Right cardiac atrium (tissue), 5 donors: ENCODE measurements around the gene TSPAN31. TPM values are rescaled to one million over a fixed set of nuclear protein-coding genes. Genes with fewer than 3 reads are reported as not detected.

Experiments used
- ATAC-seq, 2 donors: fragments of 200-7000 bp; cut with Tn5 transposase; one replicate each; pipeline versions ENCODE4 v1.8.0 to v1.9.1; 2020; ENCODE audit warnings: moderate library complexity in 2 of 2, mild to moderate bottlenecking in 1 of 2
- DNase-seq, 3 donors: peaks; one replicate each; pipeline ENCODE4 v3.0.0-alpha.2; 2020
- H3K27ac ChIP-seq: one replicate; pipeline ENCODE4 v1.5.1; 2013; ENCODE audit warnings: mild to moderate bottlenecking, low read length, control low read depth, moderate library complexity
- H3K27me3 ChIP-seq: one replicate; pipeline ENCODE4 v1.6.1; 2013; ENCODE audit not compliant: control insufficient read depth, insufficient read depth
- H3K4me1 ChIP-seq: one replicate; pipeline ENCODE4 v1.6.1; 2013; ENCODE audit warnings: low read length; ENCODE audit not compliant: control insufficient read depth, insufficient read depth
- H3K4me3 ChIP-seq: one replicate; pipeline ENCODE4 v1.5.1; 2013; ENCODE audit warnings: low read length, control low read depth
- H3K9me3 ChIP-seq: one replicate; pipeline ENCODE4 v1.6.1; 2013; ENCODE audit warnings: low read length; ENCODE audit not compliant: control insufficient read depth
- WGBS: extraction: QIAGEN DNeasy Blood & Tissue Kit; methylation state at CpG from one replicate; pipeline ENCODE4 v1.1.7; 2013; 5-methylcytosine and 5-hydroxymethylcytosine counted together
- intact Hi-C, 4 donors: fragments of 100-400 bp; cut with DNase I; formaldehyde crosslinking; loops; one replicate each; pipeline versions ENCODE4 v1.11.0 to v1.14.0; 2022 to 2023
- polyA plus RNA-seq: library from polyadenylated mRNA; stranded (reverse); fragments of 200-250 nt; gene quantifications from one replicate; pipeline ENCODE4 v1.2.3, GENCODE V29; 2013
- total RNA-seq, 4 donors: library from RNA; stranded (reverse); fragmentation: NEBNext Ultra II Directional; extraction: Animal tissue kit (Norgen Biotek cat#: 25700); gene quantifications; one replicate each; pipeline ENCODE4 v1.2.1, GENCODE V29; 2021
- donor health status: healthy with polysubstance abuse.
- donor health status: DM: no; HTN: yes; CAD: no.
- donor health status: DM: no; HTN: no; CAD: no.
- donor health status: DM: no; HTN: yes; CAD: no; lungs with severe emphysema.
- donor health status: DM: yes; HTN: yes; CAD: no.

TSPAN31 gene
- total and polyA plus RNA-seq, 5 donors, result 31.5 to 43.9 (median 35.2) TPM

DNA sequence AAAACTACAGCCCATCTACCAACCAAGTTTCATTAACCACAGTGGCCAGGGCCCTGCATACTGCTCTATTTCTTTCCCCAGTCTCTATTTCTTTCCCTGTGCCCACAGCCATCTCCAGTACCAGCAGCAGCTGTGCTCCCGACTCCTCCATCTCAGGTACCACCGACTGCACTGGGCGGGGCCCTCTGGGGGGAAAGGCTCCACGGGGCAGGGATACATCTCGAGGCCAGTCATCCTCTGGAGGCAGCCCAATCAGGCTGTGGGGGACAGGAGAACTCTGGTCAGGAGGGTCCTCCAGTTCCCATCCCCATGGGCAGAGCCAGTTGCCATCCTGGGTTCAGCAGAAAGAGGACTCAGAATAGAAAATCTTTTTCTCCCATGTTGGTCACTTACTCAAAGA, 4.2 kb downstream of the TSPAN31 start:
- 90% methylated on average over 5 of the region's 5 CpGs for WGBS

DNA sequence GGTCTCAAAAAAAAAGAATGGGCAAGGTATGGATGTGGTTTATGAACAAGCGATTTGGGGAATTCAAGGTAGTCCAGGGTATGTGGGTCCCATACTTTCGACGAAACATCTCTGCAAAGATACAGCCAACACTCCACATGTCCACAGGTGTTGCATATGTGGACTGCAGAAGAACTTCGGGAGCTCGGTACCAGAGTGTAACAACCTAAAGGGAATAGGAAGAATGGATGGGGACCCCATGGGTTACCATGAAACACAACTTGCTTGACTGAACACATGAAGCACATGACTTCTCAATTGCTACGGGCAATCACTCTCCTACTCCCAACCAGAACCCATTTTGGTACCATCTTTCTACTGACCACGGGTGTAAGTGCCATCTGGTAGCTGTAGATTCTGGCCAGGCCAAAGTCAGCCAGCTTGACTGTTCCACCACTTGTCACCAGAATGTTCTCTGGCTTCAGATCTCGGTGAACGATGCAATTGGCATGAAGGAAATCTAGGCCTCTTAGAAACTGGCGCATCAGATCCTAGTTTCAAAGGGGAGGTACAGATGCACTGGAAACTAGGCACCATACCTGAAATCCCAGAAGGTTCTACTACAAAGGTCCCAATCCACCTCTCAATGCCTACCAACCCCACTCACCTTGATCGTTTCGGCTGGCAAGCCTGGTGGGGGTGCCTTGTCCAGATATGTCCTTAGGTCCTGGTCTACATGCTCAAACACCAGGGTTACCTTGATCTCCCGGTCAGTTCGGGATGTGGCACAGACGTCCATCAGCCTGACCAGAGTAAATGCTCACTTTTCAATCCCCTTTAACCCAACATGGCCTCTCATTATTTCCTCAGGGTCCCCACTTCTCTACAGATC, 6.0 kb downstream of the TSPAN31 start:
- Histone ChIP-seq H3K4me3 (peak overlapping the region; percentile 58), H3K4me1 (peaks cover 2% of the 10 kb centered on the region)
- 89% methylated on average over 15 of the region's 15 CpGs for WGBS

More for the DNA sequence above, 4.2 kb downstream of the TSPAN31 start:
- ATAC-seq, result no peak
- Histone ChIP-seq H3K27ac (no peak overlapping the region), H3K4me1 (peaks cover 4% of the 10 kb centered on the region), H3K9me3 (no peaks in the 10 kb centered on the region), H3K27me3 (no peaks in the 10 kb centered on the region), H3K4me3 (no peak overlapping the region)
- intact Hi-C loops, result no loop called here
- peak in 2 of 3 donors; percentile 35 to 53 for DNase-seq

DNA sequence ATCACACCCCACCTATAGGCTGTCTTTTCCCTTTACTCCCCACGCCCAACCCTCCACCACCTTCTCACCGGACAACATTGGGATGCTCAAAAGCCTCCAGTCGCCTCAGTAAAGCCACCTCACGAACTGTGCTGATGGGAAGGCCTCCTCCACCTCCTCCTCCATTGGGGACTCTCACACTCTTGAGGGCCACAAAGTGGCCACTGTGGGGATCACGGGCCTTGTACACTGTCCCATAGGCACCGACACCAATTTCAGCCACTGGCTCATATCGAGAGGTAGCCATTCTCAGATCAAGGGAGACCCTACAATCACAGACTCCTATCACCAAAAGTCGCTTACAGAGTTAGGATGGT, 6.6 kb downstream of the TSPAN31 start:
- ATAC-seq, result peak in 1 of 2 donors; percentile 0

More for the DNA sequence above, 6.0 kb downstream of the TSPAN31 start:
- ATAC-seq (no peak), DNase-seq (peak in 2 of 3 donors; percentile 36 to 52)
- peak overlapping the region; percentile 65 for H3K27ac ChIP-seq
- no peaks in the 10 kb centered on the region for H3K9me3 ChIP-seq
- no peaks in the 10 kb centered on the region for H3K27me3 ChIP-seq
- intact Hi-C loops, result no loop called here

DNA sequence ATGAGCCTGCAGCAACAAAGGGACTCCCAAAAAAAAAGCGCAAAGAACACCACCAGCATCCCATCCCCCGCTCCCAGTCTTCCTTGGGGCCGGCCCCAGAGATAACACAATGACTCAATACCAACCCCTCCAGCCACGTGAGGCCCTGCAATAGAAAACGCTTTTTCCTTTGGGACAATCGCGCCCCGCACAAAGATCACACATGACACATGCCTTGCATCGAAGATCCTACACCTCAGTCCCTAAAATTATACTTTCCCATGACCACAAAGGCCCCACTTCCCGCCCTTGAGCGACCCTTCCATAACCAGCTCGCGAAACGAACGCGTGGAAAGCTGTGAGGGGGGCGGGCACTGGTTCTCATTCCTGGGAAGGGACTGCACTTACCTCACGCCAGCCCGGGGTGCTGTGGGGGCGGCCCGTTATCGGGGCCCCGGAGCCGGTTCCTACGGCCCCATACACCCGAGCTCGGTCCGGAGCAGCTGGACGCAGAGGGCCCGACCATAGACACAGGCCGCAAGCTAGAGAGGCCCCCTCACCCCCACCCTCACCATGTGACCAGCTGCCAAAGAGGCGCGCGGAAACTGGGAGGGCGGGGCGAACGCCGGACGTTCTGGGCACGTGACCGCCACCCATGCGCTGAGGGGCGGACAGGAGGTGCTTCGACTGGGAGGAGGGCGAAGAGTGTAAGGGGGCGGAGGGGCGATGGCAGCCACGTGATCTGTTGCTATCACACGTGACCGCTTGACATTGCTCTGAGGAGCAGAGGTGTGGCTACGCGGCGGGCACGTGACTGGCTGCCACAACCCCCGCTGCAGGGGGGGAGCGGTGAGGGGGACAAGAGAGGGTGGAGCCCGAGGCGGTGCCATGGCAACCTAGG, 7.2 kb downstream of the TSPAN31 start, which contains the start of gene CDK4:
Gene CDK4 (minus strand): TSS at position 523 of the 880 bp plus-strand sequence. CDS start 593 bp downstream, outside the sequence.
- peak within 1 kb of the TSS; percentile 65 for H3K27ac ChIP-seq
- DNase-seq (peak; percentile 100), ATAC-seq (peak; percentile 92 to 94)
- WGBS, result under 1% methylated on average over 58 of the region's 58 CpGs
- intact Hi-C loops, result no loop called here
- peaks cover 2% of the 10 kb centered on the region for H3K4me1 ChIP-seq
- peak within 1 kb of the TSS; percentile 58 for H3K4me3 ChIP-seq
- H3K27me3 ChIP-seq, result no peaks in the 10 kb centered on the region
- no peaks in the 10 kb centered on the region for H3K9me3 ChIP-seq

More for the DNA sequence above, 6.6 kb downstream of the TSPAN31 start:
- Histone ChIP-seq H3K4me3 (peak overlapping the region; percentile 58), H3K27me3 (no peaks in the 10 kb centered on the region), H3K27ac (peak overlapping the region; percentile 65), H3K4me1 (peaks cover 2% of the 10 kb centered on the region), H3K9me3 (no peaks in the 10 kb centered on the region)
- intact Hi-C loops, result no loop called here
- 12% methylated on average over 8 of the region's 8 CpGs for WGBS
- peak in 2 of 3 donors; percentile 40 to 44 for DNase-seq

DNA sequence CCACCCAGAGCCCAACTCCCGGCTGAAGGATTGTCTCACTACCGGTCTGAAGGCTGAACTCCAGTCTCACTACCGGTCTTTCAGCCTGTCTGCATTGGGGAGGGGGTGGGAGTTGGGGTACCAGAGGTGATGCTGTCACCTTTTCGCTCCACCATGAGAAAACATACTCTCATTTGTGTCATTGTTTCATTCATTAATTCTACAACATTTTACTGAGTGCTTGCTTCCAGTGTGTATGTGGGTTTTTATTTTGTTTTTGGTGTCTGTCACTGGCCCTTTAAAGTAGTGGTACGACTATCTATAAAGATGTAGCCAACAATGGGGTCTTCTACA, 7.8 kb downstream of the TSPAN31 start:
- peak overlapping the region; percentile 12 for H3K4me3 ChIP-seq
- H3K9me3 ChIP-seq, result no peaks in the 10 kb centered on the region
- DNase-seq (no peak), ATAC-seq (no peak)
- intact Hi-C loops, result no loop called here
- no peaks in the 10 kb centered on the region for H3K27me3 ChIP-seq
- WGBS, result under 1% methylated on average over 5 of the region's 5 CpGs
- no peak overlapping the region for H3K27ac ChIP-seq
- H3K4me1 ChIP-seq, result peaks cover 2% of the 10 kb centered on the region

DNA sequence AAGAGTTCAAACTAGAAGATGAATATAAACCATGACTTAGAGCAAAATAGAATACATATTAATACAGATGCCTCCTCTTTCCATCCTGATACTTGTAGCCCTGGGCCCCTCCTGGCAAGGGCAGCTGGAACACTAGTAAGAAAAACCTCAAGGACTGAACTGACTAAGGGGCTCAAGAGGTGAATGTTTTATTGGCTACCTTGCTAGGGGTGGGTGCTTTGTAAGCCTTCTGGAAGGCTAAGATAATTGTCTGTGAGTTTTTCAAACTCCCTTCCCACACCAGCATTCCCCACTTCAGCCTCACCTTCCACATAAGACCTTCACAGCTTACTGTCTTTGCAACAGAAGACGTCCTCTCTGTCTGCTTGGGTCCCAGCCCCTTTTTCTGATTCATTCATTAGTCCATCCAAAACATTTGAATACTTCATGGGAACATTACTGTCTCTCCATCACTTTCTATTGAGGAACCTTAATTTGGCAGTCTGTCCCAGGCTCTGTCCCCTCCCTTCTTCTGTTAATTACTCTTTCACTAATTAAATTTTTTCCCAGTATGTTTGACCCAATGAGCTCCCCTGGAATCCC, 9.0 kb downstream of the TSPAN31 start:
- DNase-seq (peak in 1 of 3 donors; percentile 37), ATAC-seq (no peak)
- intact Hi-C loops, result no loop called here
- H3K9me3 ChIP-seq, result no peaks in the 10 kb centered on the region
- H3K27ac ChIP-seq, result no peak overlapping the region
- no peak overlapping the region for H3K4me3 ChIP-seq
- peaks cover 2% of the 10 kb centered on the region for H3K4me1 ChIP-seq
- WGBS, result 24% methylated on average over 1 of the region's 1 CpG
- no peaks in the 10 kb centered on the region for H3K27me3 ChIP-seq

DNA sequence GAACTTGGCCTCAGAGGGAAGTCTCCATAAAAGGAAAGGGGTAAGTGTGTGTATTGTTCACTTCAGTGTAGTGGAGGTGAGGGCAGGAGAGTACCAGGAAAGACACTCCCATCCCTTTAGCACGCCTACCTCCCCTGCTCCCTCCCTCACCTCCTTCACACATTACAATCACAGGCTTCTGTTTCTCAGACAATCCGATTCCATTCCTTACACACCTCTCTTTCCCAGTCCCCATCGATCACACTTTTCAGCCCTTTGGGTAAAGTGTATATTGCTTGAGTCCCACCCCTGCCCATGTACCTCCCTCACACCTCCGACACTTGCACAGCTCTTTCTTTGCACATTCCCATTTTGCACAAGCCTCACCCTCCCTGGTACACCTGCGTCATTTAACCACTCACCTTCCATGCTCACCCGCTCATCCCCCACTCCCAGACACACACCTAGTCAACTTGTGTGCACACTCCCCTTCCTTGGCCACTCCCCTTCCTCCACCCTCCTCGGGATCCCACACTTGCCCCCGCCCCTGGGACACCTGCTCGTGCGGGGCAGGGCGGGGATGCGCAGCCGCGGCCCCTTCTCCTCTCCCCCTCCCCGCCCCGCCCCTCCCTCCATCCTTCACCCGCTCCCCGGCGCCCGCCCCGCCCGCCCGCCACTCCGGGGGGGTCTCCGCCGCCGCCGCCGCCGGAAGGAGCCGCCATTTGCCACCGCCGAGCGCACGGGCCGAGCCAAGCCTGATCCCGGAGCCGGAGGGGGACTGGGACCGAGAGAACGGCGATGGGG, 9.8 kb downstream of the TSPAN31 start, which contains the start of gene MARCHF9:
Gene MARCHF9 (plus strand): TSS at position 693 of the 783 bp plus-strand sequence. CDS start 426 bp downstream, outside the sequence.
- Histone ChIP-seq H3K4me3 (peak within 1 kb of the TSS; percentile 97), H3K4me1 (peaks cover 2% of the 10 kb centered on the region), H3K27ac (no peak within 1 kb of the TSS), H3K9me3 (no peaks in the 10 kb centered on the region), H3K27me3 (no peaks in the 10 kb centered on the region)
- intact Hi-C loops, result no loop called here
- DNase-seq, result peak; percentile 57 to 86 (median 84)
- WGBS, result 1% methylated on average over 41 of the region's 41 CpGs
- peak in 1 of 2 donors; percentile 2 for ATAC-seq

DNA sequence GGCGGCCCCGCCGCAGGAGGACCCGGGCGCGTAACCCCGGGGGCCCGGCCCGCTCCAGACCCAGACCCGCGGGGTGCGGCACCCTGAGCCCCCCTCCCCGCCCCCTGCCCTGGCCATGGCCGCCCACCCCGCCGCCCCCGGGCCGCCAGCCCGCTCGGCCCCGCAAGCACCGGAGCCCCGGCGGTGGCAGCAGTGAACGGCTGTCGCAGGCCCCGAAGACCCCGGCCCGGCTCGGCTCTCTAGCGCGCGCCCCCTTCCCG, 10.3 kb downstream of the TSPAN31 start:
- intact Hi-C loops, result no loop called here
- DNase-seq, result peak in 1 of 3 donors; percentile 75
- peaks cover 2% of the 10 kb centered on the region for H3K4me1 ChIP-seq
- H3K27me3 ChIP-seq, result no peaks in the 10 kb centered on the region
- no peaks in the 10 kb centered on the region for H3K9me3 ChIP-seq
- under 1% methylated on average over 33 of the region's 34 CpGs for WGBS
- ATAC-seq, result no peak
- peak overlapping the region; percentile 97 for H3K4me3 ChIP-seq
- no peak overlapping the region for H3K27ac ChIP-seq

DNA sequence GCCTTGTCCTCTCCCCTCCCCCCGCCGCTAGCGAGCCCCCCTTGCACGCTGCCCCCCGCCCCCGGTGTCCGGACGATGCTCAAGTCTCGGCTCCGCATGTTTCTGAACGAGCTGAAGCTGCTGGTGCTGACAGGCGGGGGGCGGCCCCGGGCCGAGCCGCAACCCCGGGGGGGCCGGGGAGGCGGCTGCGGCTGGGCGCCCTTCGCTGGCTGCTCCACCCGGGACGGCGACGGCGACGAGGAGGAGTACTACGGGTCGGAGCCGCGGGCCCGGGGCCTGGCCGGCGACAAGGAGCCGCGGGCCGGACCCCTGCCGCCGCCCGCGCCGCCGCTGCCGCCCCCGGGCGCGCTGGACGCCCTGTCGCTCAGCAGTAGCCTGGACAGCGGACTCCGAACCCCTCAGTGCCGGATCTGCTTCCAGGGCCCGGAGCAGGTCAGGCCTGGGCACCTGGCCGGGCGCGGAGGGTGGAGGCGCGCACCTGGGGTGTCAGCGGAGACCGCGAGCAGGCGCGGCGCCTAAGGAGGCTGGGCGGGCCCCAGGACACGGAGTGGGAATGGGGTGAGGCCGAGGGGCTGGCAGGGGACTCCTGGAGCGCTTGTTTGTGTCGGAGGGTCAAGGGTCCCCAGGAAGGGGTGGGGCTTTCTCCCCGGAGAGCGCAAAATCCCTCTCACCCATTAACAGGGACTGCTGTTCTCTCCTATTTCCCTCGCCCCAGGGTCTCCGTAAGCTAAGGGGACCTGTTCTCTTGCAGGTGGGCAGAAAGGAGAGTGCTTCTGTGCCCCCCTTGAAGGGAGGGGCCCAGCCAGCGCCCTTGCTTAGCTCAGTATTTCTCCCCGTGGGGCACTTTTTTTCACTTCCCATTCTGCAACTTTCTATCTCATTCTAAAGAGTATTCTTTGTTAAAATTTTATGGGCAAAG, 10.9 kb downstream of the TSPAN31 start:
- intact Hi-C loops, result no loop called here
- Histone ChIP-seq H3K4me1 (peaks cover 2% of the 10 kb centered on the region), H3K27me3 (no peaks in the 10 kb centered on the region), H3K27ac (no peak overlapping the region), H3K9me3 (no peaks in the 10 kb centered on the region), H3K4me3 (peak overlapping the region; percentile 97)
- ATAC-seq (no peak), DNase-seq (peak in 2 of 3 donors; percentile 74)
- WGBS, result 2% methylated on average over 76 of the region's 76 CpGs
